Measurements from ENCODE around the gene S100A13. TPM values are rescaled to one million over a fixed set of nuclear protein-coding genes. Genes with fewer than 3 reads are reported as not detected.
A peak's percentile ranks its signal among the peaks of the same experiment; 100 is the strongest.

Gene S100A13
- total and polyA plus RNA-seq, 10 of the 15 experiments (the other 5 are each of a cell fraction or from before 2014, with no cell fraction given), result 5.7 to 30.9 (median 9.1) TPM

DNA sequence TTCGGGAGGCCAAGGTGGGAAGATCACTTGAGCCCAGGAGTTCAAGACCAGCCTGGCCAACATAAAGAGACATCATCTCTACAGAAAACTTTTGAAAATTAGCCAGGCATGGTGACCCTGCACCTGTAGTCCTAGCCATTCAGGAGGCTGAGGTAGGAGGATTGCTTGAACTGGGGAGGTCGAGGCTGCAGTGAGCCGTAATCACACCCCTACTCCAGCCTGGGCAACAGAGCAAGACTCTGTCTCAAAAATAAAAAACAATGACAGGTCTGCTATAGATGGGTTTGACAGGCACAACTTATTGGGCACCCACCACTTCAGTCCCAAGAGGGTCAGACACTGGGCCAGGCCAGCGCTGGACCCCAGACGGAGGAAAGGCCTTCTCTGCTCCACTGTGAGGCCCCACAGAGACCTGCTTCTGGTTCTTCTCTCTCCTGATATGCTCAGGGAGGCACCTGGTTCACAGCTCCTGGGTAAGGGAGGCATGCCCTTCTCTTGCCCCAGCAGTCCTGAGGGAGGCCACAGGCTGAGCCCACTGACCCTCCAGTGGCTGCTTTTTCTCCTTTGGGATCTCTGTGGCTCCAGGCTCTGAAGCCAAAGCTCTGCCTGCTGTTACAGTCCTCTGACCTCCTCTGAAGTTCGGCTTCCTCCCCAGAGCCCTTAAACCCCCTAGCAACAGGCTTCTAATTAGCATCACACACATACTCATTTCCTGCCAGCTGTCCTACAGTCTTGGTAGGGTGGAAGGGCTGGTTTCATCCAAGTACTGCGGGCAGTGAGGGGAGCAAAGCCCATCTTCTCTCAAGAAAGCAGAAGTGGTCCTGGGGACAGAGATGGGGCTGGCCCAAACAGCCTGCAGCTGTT lies 28.8 kb downstream of the S100A13 start (continued):
- TF ChIP-seq TCF3 (IDR thresholded peaks at IDR 0.05; ENCODE audit: borderline replicate concordance, insufficient read depth, low read depth, low read length), result peak; percentile 82
- TF ChIP-seq, protein P1, sequence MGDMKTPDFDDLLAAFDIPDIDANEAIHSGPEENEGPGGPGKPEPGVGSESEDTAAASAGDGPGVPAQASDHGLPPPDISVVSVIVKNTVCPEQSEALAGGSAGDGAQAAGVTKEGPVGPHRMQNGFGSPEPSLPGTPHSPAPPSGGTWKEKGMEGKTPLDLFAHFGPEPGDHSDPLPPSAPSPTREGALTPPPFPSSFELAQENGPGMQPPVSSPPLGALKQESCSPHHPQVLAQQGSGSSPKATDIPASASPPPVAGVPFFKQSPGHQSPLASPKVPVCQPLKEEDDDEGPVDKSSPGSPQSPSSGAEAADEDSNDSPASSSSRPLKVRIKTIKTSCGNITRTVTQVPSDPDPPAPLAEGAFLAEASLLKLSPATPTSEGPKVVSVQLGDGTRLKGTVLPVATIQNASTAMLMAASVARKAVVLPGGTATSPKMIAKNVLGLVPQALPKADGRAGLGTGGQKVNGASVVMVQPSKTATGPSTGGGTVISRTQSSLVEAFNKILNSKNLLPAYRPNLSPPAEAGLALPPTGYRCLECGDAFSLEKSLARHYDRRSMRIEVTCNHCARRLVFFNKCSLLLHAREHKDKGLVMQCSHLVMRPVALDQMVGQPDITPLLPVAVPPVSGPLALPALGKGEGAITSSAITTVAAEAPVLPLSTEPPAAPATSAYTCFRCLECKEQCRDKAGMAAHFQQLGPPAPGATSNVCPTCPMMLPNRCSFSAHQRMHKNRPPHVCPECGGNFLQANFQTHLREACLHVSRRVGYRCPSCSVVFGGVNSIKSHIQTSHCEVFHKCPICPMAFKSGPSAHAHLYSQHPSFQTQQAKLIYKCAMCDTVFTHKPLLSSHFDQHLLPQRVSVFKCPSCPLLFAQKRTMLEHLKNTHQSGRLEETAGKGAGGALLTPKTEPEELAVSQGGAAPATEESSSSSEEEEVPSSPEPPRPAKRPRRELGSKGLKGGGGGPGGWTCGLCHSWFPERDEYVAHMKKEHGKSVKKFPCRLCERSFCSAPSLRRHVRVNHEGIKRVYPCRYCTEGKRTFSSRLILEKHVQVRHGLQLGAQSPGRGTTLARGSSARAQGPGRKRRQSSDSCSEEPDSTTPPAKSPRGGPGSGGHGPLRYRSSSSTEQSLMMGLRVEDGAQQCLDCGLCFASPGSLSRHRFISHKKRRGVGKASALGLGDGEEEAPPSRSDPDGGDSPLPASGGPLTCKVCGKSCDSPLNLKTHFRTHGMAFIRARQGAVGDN (IDR thresholded peaks at IDR 0.05), result 0 out of 2 replicates have a peak, but pooled peaks have one; percentile 19
- TF ChIP-seq ATF3 (IDR thresholded peaks at IDR 0.05; ENCODE audit: borderline replicate concordance, extremely low read depth, low read depth, low read length), result no peak
- no peak for TF ChIP-seq TARDBP (IDR thresholded peaks at IDR 0.05; ENCODE audit: borderline replicate concordance)
- TF ChIP-seq ESRRA (IDR thresholded peaks at IDR 0.05; ENCODE audit: low read length), result no peak
- TF ChIP-seq MYB (IDR thresholded peaks at IDR 0.05; ENCODE audit: borderline replicate concordance, low read depth, low read length), result no peak
- TF ChIP-seq IRF4 (IDR thresholded peaks at IDR 0.05; ENCODE audit: low read depth, low read length), result peak; percentile 83
- TF ChIP-seq NFYB (IDR thresholded peaks at IDR 0.05; ENCODE audit: insufficient read depth, low read depth, low read length), result 0 out of 2 replicates have a peak, but pooled peaks have one; percentile 27
- no peak for TF ChIP-seq MYC (IDR thresholded peaks at IDR 0.05; ENCODE audit: insufficient read depth, insufficient read length, insufficient replicate concordance, low read length, severe bottlenecking)
- TF ChIP-seq POLR2AphosphoS5 (IDR thresholded peaks at IDR 0.05; ENCODE audit: low read length), result peak; percentile 71
- TF ChIP-seq, protein P2, sequence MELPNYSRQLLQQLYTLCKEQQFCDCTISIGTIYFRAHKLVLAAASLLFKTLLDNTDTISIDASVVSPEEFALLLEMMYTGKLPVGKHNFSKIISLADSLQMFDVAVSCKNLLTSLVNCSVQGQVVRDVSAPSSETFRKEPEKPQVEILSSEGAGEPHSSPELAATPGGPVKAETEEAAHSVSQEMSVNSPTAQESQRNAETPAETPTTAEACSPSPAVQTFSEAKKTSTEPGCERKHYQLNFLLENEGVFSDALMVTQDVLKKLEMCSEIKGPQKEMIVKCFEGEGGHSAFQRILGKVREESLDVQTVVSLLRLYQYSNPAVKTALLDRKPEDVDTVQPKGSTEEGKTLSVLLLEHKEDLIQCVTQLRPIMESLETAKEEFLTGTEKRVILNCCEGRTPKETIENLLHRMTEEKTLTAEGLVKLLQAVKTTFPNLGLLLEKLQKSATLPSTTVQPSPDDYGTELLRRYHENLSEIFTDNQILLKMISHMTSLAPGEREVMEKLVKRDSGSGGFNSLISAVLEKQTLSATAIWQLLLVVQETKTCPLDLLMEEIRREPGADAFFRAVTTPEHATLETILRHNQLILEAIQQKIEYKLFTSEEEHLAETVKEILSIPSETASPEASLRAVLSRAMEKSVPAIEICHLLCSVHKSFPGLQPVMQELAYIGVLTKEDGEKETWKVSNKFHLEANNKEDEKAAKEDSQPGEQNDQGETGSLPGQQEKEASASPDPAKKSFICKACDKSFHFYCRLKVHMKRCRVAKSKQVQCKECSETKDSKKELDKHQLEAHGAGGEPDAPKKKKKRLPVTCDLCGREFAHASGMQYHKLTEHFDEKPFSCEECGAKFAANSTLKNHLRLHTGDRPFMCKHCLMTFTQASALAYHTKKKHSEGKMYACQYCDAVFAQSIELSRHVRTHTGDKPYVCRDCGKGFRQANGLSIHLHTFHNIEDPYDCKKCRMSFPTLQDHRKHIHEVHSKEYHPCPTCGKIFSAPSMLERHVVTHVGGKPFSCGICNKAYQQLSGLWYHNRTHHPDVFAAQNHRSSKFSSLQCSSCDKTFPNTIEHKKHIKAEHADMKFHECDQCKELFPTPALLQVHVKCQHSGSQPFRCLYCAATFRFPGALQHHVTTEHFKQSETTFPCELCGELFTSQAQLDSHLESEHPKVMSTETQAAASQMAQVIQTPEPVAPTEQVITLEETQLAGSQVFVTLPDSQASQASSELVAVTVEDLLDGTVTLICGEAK (IDR thresholded peaks at IDR 0.05; ENCODE audit: borderline replicate concordance), result no peak
- no peak; the same call in 1 of the 2 replicates for TF ChIP-seq RBBP5 (conservative IDR thresholded peaks at IDR 0.05)
- TF ChIP-seq NBN (IDR thresholded peaks at IDR 0.05), result peak; percentile 76; the same call in 1 of the 2 replicates
- no peak for TF ChIP-seq E4F1 (IDR thresholded peaks at IDR 0.05; ENCODE audit: borderline replicate concordance, partially characterized antibody)
- no peak for TF ChIP-seq IRF5 (IDR thresholded peaks at IDR 0.05; ENCODE audit: borderline replicate concordance)
- TF ChIP-seq RFX5 (IDR thresholded peaks at IDR 0.05; ENCODE audit: low read depth, low read length), result peak; percentile 94
